Mesothelial cell of epicardium (in vitro differentiated cells): ENCODE results near the gene KCNJ15. TPM values are rescaled to one million over a fixed set of nuclear protein-coding genes. Genes with fewer than 3 reads are reported as not detected.

Experiments
- DNase-seq, 2 experiments: peaks; one replicate each; pipeline ENCODE4 v3.0.0; 2021; ENCODE audit warnings: low spot score in 2 of 2; ENCODE audit not compliant: unreplicated experiment in 2 of 2
- H3K27ac Mint-ChIP-seq: 2 replicates; pipeline ENCODE4 v1.8.0; 2021; ENCODE audit warnings: mixed read lengths
- H3K27me3 Mint-ChIP-seq: 2 replicates; pipeline ENCODE4 v1.8.0; 2021; ENCODE audit warnings: low read depth, mixed read lengths
- H3K36me3 Mint-ChIP-seq: 2 replicates; pipeline ENCODE4 v1.8.0; 2021; ENCODE audit warnings: mixed read lengths
- H3K4me1 Mint-ChIP-seq: 2 replicates; pipeline ENCODE4 v1.8.0; 2021; ENCODE audit warnings: mixed read lengths
- H3K4me3 Mint-ChIP-seq: 2 replicates; pipeline ENCODE4 v1.8.0; 2021; ENCODE audit warnings: mild to moderate bottlenecking, moderate library complexity, mixed read lengths
- H3K9me3 Mint-ChIP-seq: 2 replicates; pipeline ENCODE4 v1.8.0; 2021; ENCODE audit warnings: mixed read lengths
- total RNA-seq: library from RNA; stranded (reverse); gene quantifications from 3 replicates; pipeline ENCODE4 v1.2.1, GENCODE V29; 2021
- TF ChIP-seq, protein P1 (sequence below): fragments of 200-600 bp; sonication (generic); IDR thresholded peaks from one replicate; pipeline ENCODE4 v1.5.0; 2021; ENCODE audit warnings: antibody characterized with exemption; ENCODE audit not compliant: unreplicated experiment

KCNJ15 gene
- total RNA-seq, 1 donor from 2014 or later = 1.9 TPM

DNA sequence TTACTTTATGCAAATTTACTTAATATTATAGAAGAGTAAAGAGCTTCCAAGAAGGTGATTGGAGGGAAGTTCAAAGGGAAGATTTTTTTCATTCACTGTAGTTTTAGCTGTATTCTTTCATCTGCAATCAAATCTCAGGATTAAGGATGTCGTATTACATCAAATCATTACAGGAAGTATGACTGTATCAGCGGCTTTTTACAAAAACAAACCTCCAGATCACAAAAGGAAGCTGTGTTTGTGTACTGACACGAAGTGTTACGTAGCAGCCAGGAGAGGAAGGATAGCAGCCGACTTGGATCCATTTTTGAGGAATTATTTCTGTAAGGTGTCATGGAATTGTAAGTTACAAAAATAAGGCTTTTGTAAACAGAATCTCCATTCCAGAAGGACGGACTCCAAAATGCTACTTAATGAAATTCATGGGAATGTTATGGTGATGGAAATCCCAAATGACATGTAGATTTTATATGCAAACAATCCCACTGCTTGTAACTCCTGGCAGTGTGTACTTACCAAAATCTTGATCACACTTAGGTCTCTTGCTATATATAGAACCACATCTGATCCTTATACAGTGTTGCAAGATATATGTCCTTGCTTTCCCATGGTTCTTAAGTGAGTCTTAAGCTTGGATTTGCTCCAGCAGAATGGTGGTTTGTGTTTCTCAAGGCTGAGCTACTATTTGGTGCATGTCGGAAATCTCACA lies 49.8 kb downstream of the KCNJ15 start:
- peak overlapping the region; percentile 17 for H3K4me3 Mint-ChIP-seq
- TF ChIP-seq, protein P1, sequence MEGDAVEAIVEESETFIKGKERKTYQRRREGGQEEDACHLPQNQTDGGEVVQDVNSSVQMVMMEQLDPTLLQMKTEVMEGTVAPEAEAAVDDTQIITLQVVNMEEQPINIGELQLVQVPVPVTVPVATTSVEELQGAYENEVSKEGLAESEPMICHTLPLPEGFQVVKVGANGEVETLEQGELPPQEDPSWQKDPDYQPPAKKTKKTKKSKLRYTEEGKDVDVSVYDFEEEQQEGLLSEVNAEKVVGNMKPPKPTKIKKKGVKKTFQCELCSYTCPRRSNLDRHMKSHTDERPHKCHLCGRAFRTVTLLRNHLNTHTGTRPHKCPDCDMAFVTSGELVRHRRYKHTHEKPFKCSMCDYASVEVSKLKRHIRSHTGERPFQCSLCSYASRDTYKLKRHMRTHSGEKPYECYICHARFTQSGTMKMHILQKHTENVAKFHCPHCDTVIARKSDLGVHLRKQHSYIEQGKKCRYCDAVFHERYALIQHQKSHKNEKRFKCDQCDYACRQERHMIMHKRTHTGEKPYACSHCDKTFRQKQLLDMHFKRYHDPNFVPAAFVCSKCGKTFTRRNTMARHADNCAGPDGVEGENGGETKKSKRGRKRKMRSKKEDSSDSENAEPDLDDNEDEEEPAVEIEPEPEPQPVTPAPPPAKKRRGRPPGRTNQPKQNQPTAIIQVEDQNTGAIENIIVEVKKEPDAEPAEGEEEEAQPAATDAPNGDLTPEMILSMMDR = no peak

DNA sequence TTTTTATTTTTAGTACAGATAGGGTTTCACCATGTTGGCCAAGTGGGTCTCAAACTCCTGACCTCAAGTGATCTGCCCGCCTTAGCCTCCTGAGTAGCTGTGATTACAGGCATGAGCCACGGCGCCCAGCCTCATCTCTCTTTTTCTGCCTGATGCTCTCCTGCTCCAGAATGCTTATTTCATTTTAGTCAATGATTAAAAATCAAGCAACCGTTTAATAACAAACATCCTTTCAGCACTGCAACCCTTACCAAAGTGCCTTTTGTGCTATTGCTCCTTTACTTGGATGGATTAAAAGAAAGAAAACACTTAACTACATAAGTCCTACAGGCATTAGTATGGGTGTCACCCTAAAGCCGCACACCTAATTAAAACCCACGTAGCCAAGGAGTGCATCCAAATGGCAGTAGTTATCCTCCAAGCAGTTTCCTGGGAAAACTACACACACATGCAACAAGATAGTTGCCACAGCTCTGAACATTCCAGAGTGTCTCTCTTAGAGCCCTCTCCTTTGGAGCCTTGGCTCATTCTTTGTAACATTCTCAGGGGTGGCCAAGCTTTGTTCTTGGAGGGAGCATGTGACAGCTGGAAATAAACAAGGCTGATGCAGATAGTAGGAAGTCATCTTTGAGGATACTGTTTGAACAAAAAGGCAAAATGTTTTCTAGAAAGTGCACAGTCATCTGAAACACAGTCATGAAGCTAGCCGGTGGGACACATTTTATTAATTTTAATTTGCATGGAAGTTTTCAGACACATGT lies 51.2 kb downstream of the KCNJ15 start:
- H3K4me3 Mint-ChIP-seq = no peak overlapping the region
- no peaks in the 10 kb centered on the region for H3K9me3 Mint-ChIP-seq
- H3K27ac Mint-ChIP-seq = no peak overlapping the region
- no peaks in the 10 kb centered on the region for H3K36me3 Mint-ChIP-seq
- no peak for DNase-seq
- peaks cover 16% of the 10 kb centered on the region for H3K4me1 Mint-ChIP-seq
- no peaks in the 10 kb centered on the region for H3K27me3 Mint-ChIP-seq
- TF ChIP-seq, protein P1 = no peak

More for the DNA sequence above, 49.8 kb downstream of the KCNJ15 start:
- H3K9me3 Mint-ChIP-seq = no peaks in the 10 kb centered on the region
- peaks cover 22% of the 10 kb centered on the region for H3K4me1 Mint-ChIP-seq
- H3K27ac Mint-ChIP-seq = peak overlapping the region; percentile 61
- no peak for DNase-seq
- no peaks in the 10 kb centered on the region for H3K36me3 Mint-ChIP-seq
- no peaks in the 10 kb centered on the region for H3K27me3 Mint-ChIP-seq

- Mint-ChIP-seq H3K4me3 (no peak overlapping the region), H3K27ac (no peak overlapping the region), H3K9me3 (no peaks in the 10 kb centered on the region), H3K4me1 (peaks cover 16% of the 10 kb centered on the region), H3K36me3 (no peaks in the 10 kb centered on the region), H3K27me3 (no peaks in the 10 kb centered on the region)
- DNase-seq = no peak
- TF ChIP-seq, protein P1 = no peak
Measured at GRCh38 chr21:38308532-38309119, 51.8 kb downstream of the KCNJ15 start.

- Mint-ChIP-seq H3K4me3 (no peak overlapping the region), H3K9me3 (no peaks in the 10 kb centered on the region), H3K4me1 (peaks cover 16% of the 10 kb centered on the region), H3K27ac (no peak overlapping the region), H3K27me3 (no peaks in the 10 kb centered on the region), H3K36me3 (no peaks in the 10 kb centered on the region)
- DNase-seq = no peak
- TF ChIP-seq, protein P1 = no peak
Measured at GRCh38 chr21:38310646-38311485, 54.1 kb downstream of the KCNJ15 start.

DNA sequence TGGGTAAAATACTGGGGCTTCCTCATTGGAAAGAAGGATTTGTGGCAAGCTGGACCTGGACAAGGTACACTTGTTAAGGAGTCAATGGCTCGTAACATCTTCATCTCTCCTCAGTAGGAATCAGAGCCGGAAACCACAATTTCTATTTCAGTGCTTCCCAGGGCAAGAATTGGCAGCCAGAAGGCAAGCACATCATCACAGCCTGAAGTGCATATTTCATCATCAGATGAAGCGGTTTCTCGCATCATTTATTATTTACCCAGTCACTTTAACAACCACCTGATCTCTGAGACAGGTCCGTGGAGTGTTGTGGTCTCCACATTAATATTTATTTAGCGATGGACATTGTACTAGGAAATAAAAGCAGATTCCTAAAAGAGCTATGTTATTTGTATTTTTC lies 55.0 kb downstream of the KCNJ15 start:
- H3K4me1 Mint-ChIP-seq = peaks cover 10% of the 10 kb centered on the region
- no peak overlapping the region for H3K27ac Mint-ChIP-seq
- no peaks in the 10 kb centered on the region for H3K9me3 Mint-ChIP-seq
- TF ChIP-seq, protein P1 = no peak
- DNase-seq = no peak
- H3K27me3 Mint-ChIP-seq = no peaks in the 10 kb centered on the region
- H3K4me3 Mint-ChIP-seq = no peak overlapping the region
- H3K36me3 Mint-ChIP-seq = no peaks in the 10 kb centered on the region
